ENCODE data around the gene PRKAG2. TPM values are rescaled to one million over a fixed set of nuclear protein-coding genes. Genes with fewer than 3 reads are reported as not detected.

Gene PRKAG2
- total and polyA plus RNA-seq, 4 donors = 3.6 to 25.1 (median 16.8) TPM

DNA sequence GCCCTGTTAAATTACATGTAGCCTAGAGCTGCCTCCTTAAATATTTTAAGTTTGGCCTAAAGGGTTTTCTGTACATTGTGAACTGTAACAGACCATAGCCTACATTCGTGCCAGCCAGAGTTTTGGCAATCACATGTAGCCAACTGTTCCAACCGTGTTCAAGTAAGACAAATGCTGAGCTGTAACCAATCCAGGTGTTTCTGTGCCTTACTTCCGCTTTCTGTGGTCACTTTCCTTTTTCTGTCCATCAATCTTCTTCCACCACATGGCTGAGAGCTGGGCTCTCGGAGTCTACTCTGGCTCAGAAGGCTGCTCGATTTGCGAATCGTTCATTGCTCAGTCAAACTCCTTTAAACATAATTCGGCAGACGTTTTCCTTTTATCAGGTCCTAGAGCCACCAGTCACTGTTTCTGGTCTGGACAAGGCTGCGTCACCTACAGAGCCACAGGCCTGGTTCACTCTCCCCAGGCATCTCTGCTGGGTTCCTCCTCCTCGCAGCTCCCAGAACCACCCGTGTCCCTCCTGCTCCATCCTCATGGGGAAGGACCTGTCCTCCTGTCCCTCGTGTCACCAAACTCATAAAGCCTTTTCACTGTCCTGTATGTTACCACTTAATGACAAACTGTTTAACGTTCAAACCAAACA, 199.2 kb downstream of the PRKAG2 start:
- H3K36me3 ChIP-seq (ENCODE audit: control insufficient read depth in 4 of 4, insufficient read depth in 3 of 4, low read depth in 1 of 4, low read length in 3 of 4) = peaks cover 0 to 6% (median 3%) of the 10 kb centered on the region in 4 donors
- H3K27ac ChIP-seq (ENCODE audit: low read depth in 1 of 2, low read length in 2 of 2) = peak overlapping the region in 1 of 2 donors; percentile 39
- TF ChIP-seq, protein P1, sequence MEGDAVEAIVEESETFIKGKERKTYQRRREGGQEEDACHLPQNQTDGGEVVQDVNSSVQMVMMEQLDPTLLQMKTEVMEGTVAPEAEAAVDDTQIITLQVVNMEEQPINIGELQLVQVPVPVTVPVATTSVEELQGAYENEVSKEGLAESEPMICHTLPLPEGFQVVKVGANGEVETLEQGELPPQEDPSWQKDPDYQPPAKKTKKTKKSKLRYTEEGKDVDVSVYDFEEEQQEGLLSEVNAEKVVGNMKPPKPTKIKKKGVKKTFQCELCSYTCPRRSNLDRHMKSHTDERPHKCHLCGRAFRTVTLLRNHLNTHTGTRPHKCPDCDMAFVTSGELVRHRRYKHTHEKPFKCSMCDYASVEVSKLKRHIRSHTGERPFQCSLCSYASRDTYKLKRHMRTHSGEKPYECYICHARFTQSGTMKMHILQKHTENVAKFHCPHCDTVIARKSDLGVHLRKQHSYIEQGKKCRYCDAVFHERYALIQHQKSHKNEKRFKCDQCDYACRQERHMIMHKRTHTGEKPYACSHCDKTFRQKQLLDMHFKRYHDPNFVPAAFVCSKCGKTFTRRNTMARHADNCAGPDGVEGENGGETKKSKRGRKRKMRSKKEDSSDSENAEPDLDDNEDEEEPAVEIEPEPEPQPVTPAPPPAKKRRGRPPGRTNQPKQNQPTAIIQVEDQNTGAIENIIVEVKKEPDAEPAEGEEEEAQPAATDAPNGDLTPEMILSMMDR (IDR thresholded peaks at IDR 0.05; ENCODE audit: low read depth, low read length, missing input control) = no peak
- TF ChIP-seq, protein P2, sequence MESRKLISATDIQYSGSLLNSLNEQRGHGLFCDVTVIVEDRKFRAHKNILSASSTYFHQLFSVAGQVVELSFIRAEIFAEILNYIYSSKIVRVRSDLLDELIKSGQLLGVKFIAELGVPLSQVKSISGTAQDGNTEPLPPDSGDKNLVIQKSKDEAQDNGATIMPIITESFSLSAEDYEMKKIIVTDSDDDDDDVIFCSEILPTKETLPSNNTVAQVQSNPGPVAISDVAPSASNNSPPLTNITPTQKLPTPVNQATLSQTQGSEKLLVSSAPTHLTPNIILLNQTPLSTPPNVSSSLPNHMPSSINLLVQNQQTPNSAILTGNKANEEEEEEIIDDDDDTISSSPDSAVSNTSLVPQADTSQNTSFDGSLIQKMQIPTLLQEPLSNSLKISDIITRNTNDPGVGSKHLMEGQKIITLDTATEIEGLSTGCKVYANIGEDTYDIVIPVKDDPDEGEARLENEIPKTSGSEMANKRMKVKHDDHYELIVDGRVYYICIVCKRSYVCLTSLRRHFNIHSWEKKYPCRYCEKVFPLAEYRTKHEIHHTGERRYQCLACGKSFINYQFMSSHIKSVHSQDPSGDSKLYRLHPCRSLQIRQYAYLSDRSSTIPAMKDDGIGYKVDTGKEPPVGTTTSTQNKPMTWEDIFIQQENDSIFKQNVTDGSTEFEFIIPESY (IDR thresholded peaks at IDR 0.05) = no peak
- TF ChIP-seq TAF1 (conservative IDR thresholded peaks at IDR 0.05) (no peak), NR2F2 (IDR thresholded peaks at IDR 0.05) (no peak), SP1 (IDR thresholded peaks at IDR 0.05) (no peak), RAD21 (IDR thresholded peaks at IDR 0.05) (no peak), EGR1 (IDR thresholded peaks at IDR 0.05; ENCODE audit: low read depth in 2 of 2) (no peak), HNF4G (IDR thresholded peaks at IDR 0.05) (no peak), JUND (IDR thresholded peaks at IDR 0.05) (no peak), FOXA2 (IDR thresholded peaks at IDR 0.05) (no peak), REST (IDR thresholded peaks at IDR 0.05) (no peak), GABPA (IDR thresholded peaks at IDR 0.05 in 1 of 2, conservative IDR thresholded peaks at IDR 0.05 in 1 of 2) (no peak), HNF4A (conservative IDR thresholded peaks at IDR 0.05) (no peak), RXRA (IDR thresholded peaks at IDR 0.05) (no peak), FOXA1 (IDR thresholded peaks at IDR 0.05) (no peak), YY1 (IDR thresholded peaks at IDR 0.05) (no peak)
- TF ChIP-seq, protein P3, sequence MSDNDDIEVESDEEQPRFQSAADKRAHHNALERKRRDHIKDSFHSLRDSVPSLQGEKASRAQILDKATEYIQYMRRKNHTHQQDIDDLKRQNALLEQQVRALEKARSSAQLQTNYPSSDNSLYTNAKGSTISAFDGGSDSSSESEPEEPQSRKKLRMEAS (IDR thresholded peaks at IDR 0.05) = no peak
- TF ChIP-seq, protein P4, sequence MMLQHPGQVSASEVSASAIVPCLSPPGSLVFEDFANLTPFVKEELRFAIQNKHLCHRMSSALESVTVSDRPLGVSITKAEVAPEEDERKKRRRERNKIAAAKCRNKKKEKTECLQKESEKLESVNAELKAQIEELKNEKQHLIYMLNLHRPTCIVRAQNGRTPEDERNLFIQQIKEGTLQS (IDR thresholded peaks at IDR 0.05) = no peak
- no peak overlapping the region for H3K9ac ChIP-seq (ENCODE audit: low read depth in 1 of 2, low read length in 2 of 2)
- H3K4me3 ChIP-seq (ENCODE audit: low read depth in 1 of 3, low read length in 3 of 3) = no peak overlapping the region
- no peaks in the 10 kb centered on the region for H3K27me3 ChIP-seq (ENCODE audit: control insufficient read depth in 4 of 4, insufficient read depth in 4 of 4, low read length in 3 of 4)
- no peak for DNase-seq (ENCODE audit: low spot score)
- 72% methylated on average over 14 of the region's 14 CpGs for WGBS
- no peaks in the 10 kb centered on the region for H3K9me3 ChIP-seq (ENCODE audit: control insufficient read depth in 4 of 4, low read length in 3 of 4)
- H3K4me1 ChIP-seq (ENCODE audit: control insufficient read depth in 4 of 4, insufficient read depth in 4 of 4, low read length in 3 of 4) = peaks cover 0 to 9% (median 0%) of the 10 kb centered on the region in 4 donors
